Muscle of leg (tissue), 11 donors: Measurements from ENCODE around the gene PADI1. TPM values are rescaled to one million over a fixed set of nuclear protein-coding genes. Genes with fewer than 3 reads are reported as not detected.

ENCODE experiments used
- DNase-seq: peaks from one replicate; pipeline ENCODE4 v3.0.0; 2013
- H3K27ac ChIP-seq: one replicate; pipeline ENCODE4 v1.5.1; 2013; ENCODE audit warnings: mild to moderate bottlenecking, low read length, control low read depth
- H3K27me3 ChIP-seq: one replicate; pipeline ENCODE4 v1.6.1; 2013; ENCODE audit warnings: low read length; ENCODE audit not compliant: control insufficient read depth, insufficient read depth
- H3K36me3 ChIP-seq: one replicate; pipeline ENCODE4 v1.6.1; 2013; ENCODE audit warnings: low read length; ENCODE audit not compliant: control insufficient read depth, insufficient read depth
- H3K4me1 ChIP-seq: one replicate; pipeline ENCODE4 v1.6.1; 2013; ENCODE audit warnings: low read length; ENCODE audit not compliant: control insufficient read depth, insufficient read depth
- H3K4me3 ChIP-seq: one replicate; pipeline ENCODE4 v1.5.1; 2013; ENCODE audit warnings: low read length, control low read depth
- H3K9me3 ChIP-seq: replicated peaks from 2 replicates; pipeline ENCODE4 v1.6.1; 2013; ENCODE audit warnings: low read depth, low read length; ENCODE audit not compliant: control insufficient read depth
- WGBS: methylation state at CpG from one replicate; pipeline ENCODE4 v1.1.5; 2013; ENCODE audit warnings: missing lambda C conversion rate; ENCODE audit not compliant: insufficient coverage; 5-methylcytosine and 5-hydroxymethylcytosine counted together
- polyA plus RNA-seq, 8 donors: library from polyadenylated mRNA; unstranded; fragments of 120-200 nt; gene quantifications; one replicate each; pipeline versions ENCODE4 v1.2.1 to v1.2.3, GENCODE V29; 2013; ENCODE audit warnings: inconsistent platforms in 1 of 8, low replicate concordance in 1 of 8; ENCODE audit not compliant: insufficient read length in 8 of 8, insufficient read depth in 1 of 8
- total RNA-seq: library from RNA; stranded (reverse); fragments of 120-200 nt; gene quantifications from one replicate; pipeline ENCODE4 v1.2.4, GENCODE V29; 2013

Gene PADI1
- total and polyA plus RNA-seq, 9 donors, result 0.13 to 0.91 (median 0.29) TPM

- WGBS, result 82% methylated on average over 10 of the region's 10 CpGs
- Histone ChIP-seq H3K4me3 (no peak overlapping the region), H3K4me1 (peaks cover 7% of the 10 kb centered on the region), H3K27ac (no peak overlapping the region), H3K27me3 (peaks cover 3% of the 10 kb centered on the region), H3K9me3 (no peaks in the 10 kb centered on the region), H3K36me3 (no peaks in the 10 kb centered on the region)
- no peak for DNase-seq
These were observed 25.2 kb downstream of the PADI1 start for GRCh38 chr1:17230106-17230505.

GRCh38 chr1:17230671-17231310 lies 25.9 kb downstream of the PADI1 start:
- 74% methylated on average over 8 of the region's 8 CpGs for WGBS
- no peaks in the 10 kb centered on the region for H3K9me3 ChIP-seq
- peaks cover 6% of the 10 kb centered on the region for H3K27me3 ChIP-seq
- no peak for DNase-seq
- H3K4me1 ChIP-seq, result peaks cover 7% of the 10 kb centered on the region
- H3K27ac ChIP-seq, result no peak overlapping the region
- H3K36me3 ChIP-seq, result no peaks in the 10 kb centered on the region
- no peak overlapping the region for H3K4me3 ChIP-seq

GRCh38 chr1:17232759-17233661 lies 28.1 kb downstream of the PADI1 start:
- WGBS, result 61% methylated on average over 10 of the region's 22 CpGs
- H3K9me3 ChIP-seq, result no peaks in the 10 kb centered on the region

GRCh38 chr1:17233675-17234320 lies 28.9 kb downstream of the PADI1 start:
- H3K27me3 ChIP-seq, result peaks cover 9% of the 10 kb centered on the region
- DNase-seq, result no peak

More at GRCh38 chr1:17232759-17233661, 28.1 kb downstream of the PADI1 start:
- Histone ChIP-seq H3K27me3 (peaks cover 8% of the 10 kb centered on the region), H3K27ac (no peak overlapping the region), H3K4me3 (no peak overlapping the region), H3K36me3 (no peaks in the 10 kb centered on the region), H3K4me1 (peaks cover 7% of the 10 kb centered on the region)
- no peak for DNase-seq

GRCh38 chr1:17234405-17234804 lies 29.5 kb downstream of the PADI1 start:
- no CpG with 5 or more reads among the region's 1 CpG for WGBS
- no peak for DNase-seq
- H3K4me3 ChIP-seq, result no peak overlapping the region
- H3K9me3 ChIP-seq, result no peaks in the 10 kb centered on the region
- no peak overlapping the region for H3K27ac ChIP-seq
- peaks cover 11% of the 10 kb centered on the region for H3K27me3 ChIP-seq
- no peaks in the 10 kb centered on the region for H3K36me3 ChIP-seq
- H3K4me1 ChIP-seq, result peaks cover 4% of the 10 kb centered on the region

More at GRCh38 chr1:17233675-17234320, 28.9 kb downstream of the PADI1 start:
- no peak overlapping the region for H3K27ac ChIP-seq
- no peak overlapping the region for H3K4me3 ChIP-seq
- 47% methylated on average over 5 of the region's 6 CpGs for WGBS
- no peaks in the 10 kb centered on the region for H3K9me3 ChIP-seq
- no peaks in the 10 kb centered on the region for H3K36me3 ChIP-seq
- peaks cover 7% of the 10 kb centered on the region for H3K4me1 ChIP-seq

GRCh38 chr1:17235135-17235885 lies 30.4 kb downstream of the PADI1 start:
- H3K4me1 ChIP-seq, result peaks cover 4% of the 10 kb centered on the region
- H3K4me3 ChIP-seq, result no peak overlapping the region
- no peaks in the 10 kb centered on the region for H3K36me3 ChIP-seq
- no peaks in the 10 kb centered on the region for H3K9me3 ChIP-seq
- WGBS, result 62% methylated on average over 9 of the region's 9 CpGs
- DNase-seq, result no peak
- H3K27ac ChIP-seq, result no peak overlapping the region
- peaks cover 16% of the 10 kb centered on the region for H3K27me3 ChIP-seq

GRCh38 chr1:17236779-17237560 lies 32.0 kb downstream of the PADI1 start:
- DNase-seq, result peak; percentile 86
- no peak overlapping the region for H3K4me3 ChIP-seq
- 8% methylated on average over 15 of the region's 18 CpGs for WGBS
- peaks cover 9% of the 10 kb centered on the region for H3K4me1 ChIP-seq
- no peak overlapping the region for H3K27ac ChIP-seq
- H3K9me3 ChIP-seq, result no peaks in the 10 kb centered on the region
- peaks cover 28% of the 10 kb centered on the region for H3K27me3 ChIP-seq
- no peaks in the 10 kb centered on the region for H3K36me3 ChIP-seq

- H3K27me3 ChIP-seq, result peaks cover 32% of the 10 kb centered on the region
- H3K4me3 ChIP-seq, result no peak overlapping the region
- H3K4me1 ChIP-seq, result peaks cover 9% of the 10 kb centered on the region
- DNase-seq, result no peak
- H3K27ac ChIP-seq, result no peak overlapping the region
- no peaks in the 10 kb centered on the region for H3K36me3 ChIP-seq
- WGBS, result 46% methylated on average over 1 of the region's 4 CpGs
- no peaks in the 10 kb centered on the region for H3K9me3 ChIP-seq
These were observed 32.6 kb downstream of the PADI1 start for GRCh38 chr1:17237561-17237903.

GRCh38 chr1:17239420-17239819 lies 34.5 kb downstream of the PADI1 start:
- H3K9me3 ChIP-seq, result no peaks in the 10 kb centered on the region
- WGBS, result 29% methylated on average over 1 of the region's 1 CpG

More at GRCh38 chr1:17239420-17239819, 34.5 kb downstream of the PADI1 start:
- Histone ChIP-seq H3K36me3 (no peaks in the 10 kb centered on the region), H3K27me3 (peaks cover 32% of the 10 kb centered on the region), H3K4me1 (peaks cover 9% of the 10 kb centered on the region), H3K4me3 (no peak overlapping the region), H3K27ac (no peak overlapping the region)
- DNase-seq, result peak; percentile 93
